ENCODE data around the gene ATP5PB. TPM values are rescaled to one million over a fixed set of nuclear protein-coding genes. Genes with fewer than 3 reads are reported as not detected.

ATP5PB gene
- total and polyA plus RNA-seq, 7 donors, result 157 to 849 (median 217) TPM

DNA sequence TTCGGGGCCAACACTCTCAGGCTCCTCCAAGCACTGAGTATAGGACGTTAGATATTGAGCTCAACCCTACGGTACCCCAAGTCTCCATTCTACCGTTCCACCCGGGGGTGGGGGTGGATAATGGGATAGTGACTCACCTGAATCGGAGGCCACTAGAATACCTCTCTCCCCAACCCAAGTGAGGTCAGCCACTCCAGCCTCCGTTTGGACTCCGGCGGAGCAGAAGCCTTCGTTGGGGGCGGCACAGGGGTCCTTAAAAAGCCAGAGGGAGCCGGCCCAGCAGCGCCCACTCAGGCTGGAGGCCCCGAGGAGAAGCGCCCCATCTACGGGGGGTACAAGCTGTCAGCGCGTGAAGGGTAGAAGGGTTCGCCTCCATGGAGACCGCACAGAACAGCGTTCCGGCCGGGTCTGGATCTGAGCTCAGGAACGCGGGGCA lies 764 bp upstream of the ATP5PB start:
- H3K4me3 ChIP-seq, result peak overlapping the region; percentile 80 to 95 (median 90)
- peaks cover 4 to 46% (median 9%) of the 10 kb centered on the region in 4 donors for H3K36me3 ChIP-seq
- TF ChIP-seq POLR2AphosphoS5 (IDR thresholded peaks at IDR 0.05) (no peak), EP300 (IDR thresholded peaks at IDR 0.05) (no peak), POLR2A (IDR thresholded peaks at IDR 0.05) (no peak)
- TF ChIP-seq, protein P1, sequence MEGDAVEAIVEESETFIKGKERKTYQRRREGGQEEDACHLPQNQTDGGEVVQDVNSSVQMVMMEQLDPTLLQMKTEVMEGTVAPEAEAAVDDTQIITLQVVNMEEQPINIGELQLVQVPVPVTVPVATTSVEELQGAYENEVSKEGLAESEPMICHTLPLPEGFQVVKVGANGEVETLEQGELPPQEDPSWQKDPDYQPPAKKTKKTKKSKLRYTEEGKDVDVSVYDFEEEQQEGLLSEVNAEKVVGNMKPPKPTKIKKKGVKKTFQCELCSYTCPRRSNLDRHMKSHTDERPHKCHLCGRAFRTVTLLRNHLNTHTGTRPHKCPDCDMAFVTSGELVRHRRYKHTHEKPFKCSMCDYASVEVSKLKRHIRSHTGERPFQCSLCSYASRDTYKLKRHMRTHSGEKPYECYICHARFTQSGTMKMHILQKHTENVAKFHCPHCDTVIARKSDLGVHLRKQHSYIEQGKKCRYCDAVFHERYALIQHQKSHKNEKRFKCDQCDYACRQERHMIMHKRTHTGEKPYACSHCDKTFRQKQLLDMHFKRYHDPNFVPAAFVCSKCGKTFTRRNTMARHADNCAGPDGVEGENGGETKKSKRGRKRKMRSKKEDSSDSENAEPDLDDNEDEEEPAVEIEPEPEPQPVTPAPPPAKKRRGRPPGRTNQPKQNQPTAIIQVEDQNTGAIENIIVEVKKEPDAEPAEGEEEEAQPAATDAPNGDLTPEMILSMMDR (IDR thresholded peaks at IDR 0.05), result no peak
- no peaks in the 10 kb centered on the region for H3K9me3 ChIP-seq
- peak overlapping the region; percentile 86 to 90 (median 88) for H3K27ac ChIP-seq
- H3K27me3 ChIP-seq, result no peaks in the 10 kb centered on the region
- intact Hi-C loops (cut with DNase I), result loop anchor here (5.0 to 10.0 kb wide), 3 partner anchors 306 to 1414 kb away; partner anchors contain the start of genes CEPT1, DRAM2 and STRIP1
- 1% methylated on average over 25 of the region's 25 CpGs for WGBS, 2 donors
- peaks cover 0 to 51% (median 46%) of the 10 kb centered on the region in 4 donors for H3K4me1 ChIP-seq
- DNase-seq, result no peak

GRCh38 chr1:111449703-111450017 lies 396 bp downstream of the ATP5PB start:
- Histone ChIP-seq H3K9me3 (no peaks in the 10 kb centered on the region), H3K4me3 (peak overlapping the region; percentile 80 to 95 (median 90)), H3K27ac (peak overlapping the region; percentile 86 to 90 (median 88)), H3K27me3 (no peaks in the 10 kb centered on the region), H3K36me3 (peaks cover 0 to 43% (median 8%) of the 10 kb centered on the region in 4 donors), H3K4me1 (peaks cover 0 to 63% (median 54%) of the 10 kb centered on the region in 4 donors)
- DNase-seq, result no peak
- intact Hi-C loops (cut with DNase I), result loop anchor here (5.0 to 10.0 kb wide), 3 partner anchors 307 to 1415 kb away; partner anchors contain the start of genes CEPT1, DRAM2 and STRIP1
- TF ChIP-seq POLR2A (IDR thresholded peaks at IDR 0.05), result peak in 1 of 2 donors; percentile 6
- TF ChIP-seq, protein P1 (IDR thresholded peaks at IDR 0.05), result no peak
- 1% methylated on average over 8 of the region's 8 CpGs for WGBS, 2 donors

DNA sequence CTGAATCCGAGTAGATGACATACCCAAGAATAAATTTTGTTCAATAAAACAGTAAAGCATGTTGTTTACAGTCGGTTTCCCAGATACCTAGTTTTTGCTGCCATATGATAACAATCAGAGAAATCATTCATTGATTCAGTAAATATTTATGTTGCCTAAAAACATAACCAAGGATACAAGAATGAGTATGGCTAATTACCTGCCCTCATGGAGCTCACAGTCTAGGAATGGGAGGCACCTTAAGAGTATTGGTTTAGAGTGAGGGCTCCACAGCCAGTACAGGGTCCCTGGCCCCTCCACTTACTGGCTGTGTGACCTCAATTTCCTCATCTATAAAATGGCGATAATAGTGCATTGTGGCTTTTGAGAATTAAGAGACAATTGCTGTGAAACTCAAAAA lies 921 bp downstream of the ATP5PB start:
- peaks cover 0 to 68% (median 56%) of the 10 kb centered on the region in 4 donors for H3K4me1 ChIP-seq
- H3K4me3 ChIP-seq, result peak overlapping the region; percentile 80 to 95 (median 90)
- peak overlapping the region in 3 of 4 donors; percentile 86 to 90 (median 89) for H3K27ac ChIP-seq
- H3K9me3 ChIP-seq, result no peaks in the 10 kb centered on the region
- no peak for DNase-seq
- TF ChIP-seq POLR2A (IDR thresholded peaks at IDR 0.05) (no peak), POLR2AphosphoS5 (IDR thresholded peaks at IDR 0.05) (no peak), EP300 (IDR thresholded peaks at IDR 0.05) (no peak)
- TF ChIP-seq, protein P1 (IDR thresholded peaks at IDR 0.05), result no peak
- intact Hi-C loops (cut with DNase I), result no loop called here
- no peaks in the 10 kb centered on the region for H3K27me3 ChIP-seq
- peaks cover 0 to 43% (median 8%) of the 10 kb centered on the region in 4 donors for H3K36me3 ChIP-seq
- 32 to 48% methylated on average over 3 of the region's 3 CpGs for WGBS, 2 donors

GRCh38 chr1:111452581-111452980 lies 3.3 kb downstream of the ATP5PB start:
- no peak for DNase-seq
- peaks cover 0 to 70% (median 56%) of the 10 kb centered on the region in 4 donors for H3K4me1 ChIP-seq
- H3K27ac ChIP-seq, result no peak overlapping the region
- intact Hi-C loops (cut with DNase I), result no loop called here
- TF ChIP-seq EP300 (IDR thresholded peaks at IDR 0.05) (no peak), POLR2AphosphoS5 (IDR thresholded peaks at IDR 0.05) (no peak), POLR2A (IDR thresholded peaks at IDR 0.05) (no peak)
- no peaks in the 10 kb centered on the region for H3K9me3 ChIP-seq
- 83 to 93% methylated on average over 3 of the region's 3 CpGs for WGBS, 2 donors
- H3K4me3 ChIP-seq, result no peak overlapping the region
- no peaks in the 10 kb centered on the region for H3K27me3 ChIP-seq
- peaks cover 3 to 44% (median 19%) of the 10 kb centered on the region in 4 donors for H3K36me3 ChIP-seq

GRCh38 chr1:111453706-111454105 lies 4.4 kb downstream of the ATP5PB start:
- H3K36me3 ChIP-seq, result peaks cover 3 to 55% (median 29%) of the 10 kb centered on the region in 4 donors
- H3K27ac ChIP-seq, result no peak overlapping the region
- intact Hi-C loops (cut with DNase I), result no loop called here
- no peaks in the 10 kb centered on the region for H3K27me3 ChIP-seq
- DNase-seq, result no peak
- TF ChIP-seq POLR2AphosphoS5 (IDR thresholded peaks at IDR 0.05) (no peak), EP300 (IDR thresholded peaks at IDR 0.05) (no peak), POLR2A (IDR thresholded peaks at IDR 0.05) (no peak)
- TF ChIP-seq, protein P1 (IDR thresholded peaks at IDR 0.05), result no peak
- no peaks in the 10 kb centered on the region for H3K9me3 ChIP-seq
- no peak overlapping the region for H3K4me3 ChIP-seq
- WGBS, 2 donors, result 85 to 91% methylated on average over 3 of the region's 3 CpGs
- H3K4me1 ChIP-seq, result peaks cover 0 to 61% (median 48%) of the 10 kb centered on the region in 4 donors

Data from sigmoid colon (tissue), 7 donors.